Heart left ventricle (tissue), 13 donors: ENCODE measurements around the gene MAST4.

Experiments used
- CTCF ChIP-seq, 12 donors: fragments of 200-600 bp; sonication (generic) in 4 of 12; IDR thresholded peaks; one replicate each; pipeline versions ENCODE4 v1.5.0 to v1.8.0; 2018 to 2022; ENCODE audit warnings: antibody characterized with exemption in 12 of 12, mild to moderate bottlenecking in 5 of 12
- POLR2A ChIP-seq, 2 donors: fragments of 450-650 bp; IDR thresholded peaks; one replicate each; pipeline ENCODE4 v1.6.1; 2017; ENCODE audit warnings: antibody characterized with exemption in 2 of 2, mild to moderate bottlenecking in 2 of 2, moderate library complexity in 2 of 2
- donor health status: ischemic (EF 13 %, LVEDD 7.1; RV severe dilation, severe dysfunction).
- donor health status: DM: no; HTN: yes; CAD: no.
- donor health status: DM: no; HTN: no; CAD: no.
- donor health status: ischemic (EF 25% LVEDD 6.9; RV normal size, moderate dysfunction).
- donor health status: ischemic (EF 25% LVEDD 5.7; RV mildly dilated, moderate dysfunction).
- donor health status: ischemic (EF 35%, LVEDD 5.7; RV mildly dilated, moderate dysfunction).
- donor health status: nonischemic (EF 11% LVEDD 7.7; RV severe dilation, severe dysfunction).
- donor health status: DM: yes; HTN: yes; CAD: no.
- donor health status: PGD.
- donor health status: ischemic (EF 29% LVEDD 5.4; RV normal size, mild dysfunction).
- donor health status: nonischemic (EF 23%, LVEDD 6.1; RV moderate dilation, normal function).

GRCh38 chr5:66860199-66860975 lies 264.2 kb downstream of the MAST4 start:
- TF ChIP-seq CTCF (IDR thresholded peaks at IDR 0.05) (no peak), POLR2A (IDR thresholded peaks at IDR 0.05) (no peak)
